HG03280 (cell line): ENCODE data around the gene PRIM1.
"Not testable (repeated sequence)": the region's sequence is repeated elsewhere in the genome, so short reads cannot be mapped to it uniquely, and the experiment has no call there.

Source experiments
- ATAC-seq: cut with Tn5 transposase; IDR thresholded peaks from one replicate; pipeline ENCODE4 v1.9.1; 2021; ENCODE audit warnings: mild to moderate bottlenecking, moderate library complexity; ENCODE audit not compliant: unreplicated experiment

The PRIM1 gene

DNA sequence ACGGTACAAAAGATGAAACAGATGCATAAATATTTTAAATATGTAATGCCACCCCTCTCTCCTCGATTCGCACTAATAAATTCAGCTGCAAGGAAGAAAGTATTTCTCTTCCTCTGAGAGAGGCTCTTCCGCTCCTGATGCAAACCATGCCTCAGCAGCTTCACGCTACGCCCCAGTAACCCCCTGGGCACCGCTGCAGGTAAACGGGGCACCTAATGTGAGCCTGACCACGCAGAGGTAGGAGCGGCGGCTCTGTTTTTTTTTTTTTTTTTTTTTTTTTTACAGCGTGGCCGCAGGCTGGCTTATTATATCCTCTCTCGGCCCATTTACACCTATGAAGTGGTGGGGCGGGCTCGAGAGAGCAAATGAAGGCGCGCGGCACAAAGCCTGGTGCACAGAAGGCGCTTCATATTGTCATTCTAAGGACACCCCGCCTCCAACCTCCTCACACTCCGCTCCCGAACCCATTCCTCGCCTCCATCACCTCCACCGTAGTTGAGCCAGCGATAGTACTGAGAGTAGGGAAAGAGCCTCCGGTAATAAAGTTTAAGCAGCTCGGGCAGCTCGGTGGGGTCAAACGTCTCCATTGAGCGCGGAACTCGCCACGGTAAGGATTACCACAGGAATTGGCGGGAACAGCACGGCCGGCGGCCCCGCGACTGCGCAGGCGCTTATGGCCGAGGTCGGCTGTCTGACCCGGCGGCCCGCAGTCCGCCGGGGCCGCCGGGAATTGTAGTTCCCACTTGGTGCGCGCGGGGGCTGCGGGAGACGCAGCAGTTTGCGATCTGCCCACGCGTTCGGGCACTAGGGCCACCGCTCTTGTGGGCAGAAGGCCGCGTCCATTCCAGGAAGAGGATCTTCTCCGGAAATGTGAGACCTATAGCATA lies at the start of gene PRIM1:
Gene PRIM1, minus strand, starts transcription at position 612 of the 887 bp plus-strand sequence. Its CDS starts 25 bp downstream, at position 587.
- peak; percentile 89 for ATAC-seq

GRCh38 chr12:56800221-56800620 lies 48.1 kb upstream of the PRIM1 start:
- ATAC-seq = no peak

DNA sequence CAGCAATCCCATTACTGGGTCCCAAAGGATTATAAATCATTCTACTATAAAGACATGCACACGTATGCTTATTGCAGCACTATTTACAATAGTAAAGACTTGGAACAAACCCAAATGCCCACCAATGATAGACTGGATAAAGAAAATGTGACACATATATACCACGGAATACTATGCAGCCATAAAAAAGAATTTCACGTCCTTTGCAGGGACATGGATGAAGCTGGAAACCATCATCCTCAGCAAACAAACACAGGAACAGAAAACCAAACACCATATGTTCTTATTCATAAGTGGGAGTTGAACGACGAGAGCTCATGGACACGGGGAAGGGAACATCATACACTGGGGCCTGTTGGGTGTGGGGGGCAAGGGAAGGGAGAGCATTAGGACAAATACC lies 47.2 kb upstream of the PRIM1 start:
- not testable (repeated sequence) for ATAC-seq

GRCh38 chr12:56795791-56796190 lies 43.7 kb upstream of the PRIM1 start:
- ATAC-seq = not testable (repeated sequence)

- ATAC-seq = not testable (repeated sequence)
Measured at GRCh38 chr12:56795046-56795562, 43.0 kb upstream of the PRIM1 start.

DNA sequence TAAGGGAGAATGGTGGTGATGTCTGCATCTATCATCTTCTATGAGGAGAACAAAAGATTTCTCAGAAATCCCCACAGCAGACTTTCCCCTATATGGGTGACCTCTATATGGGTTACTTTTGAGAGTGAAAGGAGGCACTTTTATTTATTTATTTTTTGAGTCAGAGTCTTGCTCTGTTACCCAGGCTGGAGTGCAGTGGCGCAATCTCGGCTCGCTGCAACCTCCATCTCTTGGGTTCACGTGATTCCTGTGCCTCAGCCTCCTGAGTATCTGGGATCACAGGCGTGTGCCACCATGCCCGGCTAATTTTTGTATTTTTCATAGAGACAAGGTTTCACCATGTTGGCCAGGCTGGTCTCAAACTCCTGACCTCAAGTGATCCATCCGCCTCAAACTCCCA lies 41.0 kb upstream of the PRIM1 start:
- ATAC-seq = not testable (repeated sequence)

GRCh38 chr12:56792678-56793077 lies 40.6 kb upstream of the PRIM1 start:
- ATAC-seq = no peak

DNA sequence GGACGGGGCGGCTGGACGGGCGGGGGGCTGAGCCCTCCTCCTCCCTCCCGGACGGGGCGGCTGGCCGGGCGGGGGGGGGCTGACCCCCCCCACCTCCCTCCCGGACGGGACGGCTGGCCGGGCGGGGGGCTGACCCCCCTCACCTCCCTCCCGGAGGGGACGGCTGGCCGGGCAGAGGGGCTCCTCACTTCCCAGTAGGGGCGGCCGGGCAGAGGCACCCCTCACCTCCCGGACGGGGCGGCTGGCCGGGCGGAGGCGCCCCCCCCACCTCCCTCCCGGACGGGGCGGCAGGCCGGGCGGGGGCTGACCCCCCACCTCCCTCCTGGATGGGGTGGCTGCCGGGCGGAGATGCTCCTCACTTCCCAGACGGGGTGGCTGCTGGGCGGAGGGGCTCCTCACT lies 37.3 kb upstream of the PRIM1 start:
- not testable (repeated sequence) for ATAC-seq

GRCh38 chr12:56787498-56787897 lies 35.4 kb upstream of the PRIM1 start:
- ATAC-seq = no peak

- no peak for ATAC-seq
Measured at GRCh38 chr12:56785874-56786273, 33.8 kb upstream of the PRIM1 start.

GRCh38 chr12:56785141-56785865 lies 33.2 kb upstream of the PRIM1 start:
- no peak for ATAC-seq

DNA sequence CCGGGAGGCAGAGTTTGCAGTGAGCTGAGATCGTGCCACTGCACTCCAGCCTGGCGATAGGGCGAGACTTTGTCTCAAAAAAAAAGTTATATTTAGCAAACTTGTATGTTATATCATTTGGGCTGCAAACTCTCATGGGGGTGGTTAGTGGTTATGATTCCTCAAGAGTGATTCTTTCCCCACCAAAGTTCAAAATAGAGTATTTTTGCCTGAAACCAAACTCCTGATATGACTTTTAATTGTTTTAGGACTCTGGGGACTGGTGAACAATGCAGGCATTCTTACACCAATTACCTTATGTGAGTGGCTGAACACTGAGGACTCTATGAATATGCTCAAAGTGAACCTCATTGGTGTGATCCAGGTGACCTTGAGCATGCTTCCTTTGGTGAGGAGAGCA lies 29.6 kb upstream of the PRIM1 start:
- no peak for ATAC-seq

DNA sequence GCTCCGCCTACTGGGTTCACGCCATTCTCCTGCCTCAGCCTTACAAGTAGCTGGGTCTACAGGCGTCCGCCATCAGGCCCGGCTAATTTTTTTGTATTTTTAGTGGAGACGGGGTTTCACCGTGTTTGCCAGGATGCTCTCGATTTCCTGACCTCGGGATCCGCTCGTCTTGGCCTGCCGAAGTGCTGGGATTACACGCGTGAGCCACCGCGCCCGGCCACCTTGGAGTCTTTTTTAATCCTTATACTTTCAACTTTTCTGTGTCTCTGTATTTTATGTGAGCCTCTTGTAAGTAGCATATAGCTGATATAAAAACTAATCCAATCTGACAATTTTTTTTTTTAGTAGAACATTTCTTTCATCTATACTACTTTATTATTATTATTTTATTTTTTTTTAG lies 26.6 kb upstream of the PRIM1 start:
- no peak for ATAC-seq

DNA sequence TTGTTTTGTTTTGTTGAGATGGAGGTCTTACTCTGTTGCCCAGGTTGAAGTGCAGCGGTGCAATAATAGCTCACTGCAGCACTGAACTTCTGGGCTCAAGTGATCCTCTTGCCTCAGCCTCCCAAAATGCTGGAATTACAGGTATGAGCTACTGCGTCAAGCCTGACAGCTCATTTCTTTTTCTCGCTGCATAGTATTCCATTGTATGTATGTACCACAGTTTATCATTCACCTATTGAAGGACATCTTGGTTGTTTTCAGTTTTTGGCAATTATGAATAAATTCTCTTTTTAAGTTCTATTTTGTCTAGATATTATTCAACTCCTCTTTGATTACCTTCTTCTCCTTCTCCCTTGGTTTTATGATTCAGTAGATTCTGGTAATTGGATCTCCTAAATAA lies 24.5 kb upstream of the PRIM1 start:
- ATAC-seq = no peak

- ATAC-seq = no peak
Measured at GRCh38 chr12:56775638-56776037, 23.5 kb upstream of the PRIM1 start.

DNA sequence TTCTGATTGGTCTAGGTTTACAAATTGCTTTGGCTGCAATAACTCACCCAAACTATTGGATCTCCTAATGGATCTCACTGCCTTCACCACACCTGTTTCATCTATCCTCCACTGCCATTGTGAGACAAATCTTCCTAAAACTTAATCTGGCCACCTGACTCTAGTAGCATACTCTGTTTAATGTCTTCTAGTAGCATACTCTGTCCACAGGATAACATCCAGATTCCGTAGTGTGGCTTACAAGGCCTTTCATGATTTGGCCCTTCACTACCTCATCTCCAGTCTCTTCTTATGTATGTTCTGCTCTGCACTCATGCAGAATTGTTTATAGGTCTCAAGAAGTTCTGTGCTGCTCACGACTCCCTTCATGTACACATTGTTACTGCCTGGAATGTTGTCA lies 21.0 kb upstream of the PRIM1 start:
- ATAC-seq = no peak

DNA sequence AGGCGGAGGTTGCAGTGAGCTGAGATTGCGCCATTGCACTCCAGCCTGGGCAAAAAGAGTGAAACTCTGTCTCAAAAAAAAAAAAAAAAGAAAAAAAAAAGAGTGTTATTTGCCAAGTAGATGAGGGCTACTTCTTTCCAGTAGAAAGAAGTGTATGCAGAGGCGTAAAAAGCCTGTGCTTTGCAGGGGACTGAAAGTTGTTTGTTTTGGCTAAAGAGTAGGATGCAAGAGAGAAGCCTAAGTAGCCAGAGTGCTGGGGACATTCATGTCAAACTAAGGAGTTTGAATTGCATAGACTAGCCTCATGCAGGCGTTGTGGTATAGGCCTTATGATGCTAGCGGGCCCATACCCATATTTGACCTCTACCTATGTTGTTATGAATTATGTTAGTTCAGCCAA lies 20.5 kb upstream of the PRIM1 start:
- no peak for ATAC-seq

GRCh38 chr12:56769868-56770267 lies 17.7 kb upstream of the PRIM1 start:
- no peak for ATAC-seq

DNA sequence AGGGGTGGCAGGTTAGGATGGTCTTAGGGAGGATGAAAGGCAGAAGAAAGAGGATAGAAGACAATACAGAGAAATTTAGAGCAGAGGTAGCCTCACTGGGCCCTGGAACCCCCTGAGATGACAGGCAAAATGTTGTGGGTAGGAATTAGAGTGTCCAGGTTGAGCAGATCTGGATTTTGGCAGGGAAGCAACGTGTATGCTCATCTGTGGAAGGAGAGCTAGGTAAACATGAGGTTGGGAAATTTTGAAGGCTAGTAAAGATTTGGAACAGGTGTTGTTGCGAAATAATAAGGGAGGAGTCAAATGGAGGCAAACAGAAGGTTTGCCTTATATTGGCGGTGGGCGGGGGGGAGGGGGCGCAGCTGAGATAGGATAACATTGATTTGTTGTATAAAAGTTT lies 16.3 kb upstream of the PRIM1 start:
- ATAC-seq = no peak

DNA sequence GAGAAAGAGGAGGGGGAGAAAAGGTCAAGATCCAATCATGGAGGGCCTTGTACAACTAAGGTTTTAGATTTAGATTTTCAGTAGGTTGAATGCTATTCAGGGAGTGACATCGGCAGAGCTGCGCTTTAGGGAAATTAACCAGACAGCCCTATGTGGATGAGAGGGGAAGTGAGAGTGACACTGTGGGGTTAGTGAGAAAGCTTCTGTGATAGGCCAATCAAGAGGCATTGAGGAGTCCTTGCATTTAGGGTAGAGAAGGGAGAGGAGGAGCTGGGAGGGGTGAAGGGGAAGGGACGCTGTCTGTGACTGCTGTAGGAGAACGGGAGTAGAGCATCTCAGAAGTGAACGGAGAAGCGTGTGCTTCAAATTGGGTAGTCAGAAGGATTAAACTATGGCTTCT lies 14.4 kb upstream of the PRIM1 start:
- ATAC-seq = peak; percentile 93

DNA sequence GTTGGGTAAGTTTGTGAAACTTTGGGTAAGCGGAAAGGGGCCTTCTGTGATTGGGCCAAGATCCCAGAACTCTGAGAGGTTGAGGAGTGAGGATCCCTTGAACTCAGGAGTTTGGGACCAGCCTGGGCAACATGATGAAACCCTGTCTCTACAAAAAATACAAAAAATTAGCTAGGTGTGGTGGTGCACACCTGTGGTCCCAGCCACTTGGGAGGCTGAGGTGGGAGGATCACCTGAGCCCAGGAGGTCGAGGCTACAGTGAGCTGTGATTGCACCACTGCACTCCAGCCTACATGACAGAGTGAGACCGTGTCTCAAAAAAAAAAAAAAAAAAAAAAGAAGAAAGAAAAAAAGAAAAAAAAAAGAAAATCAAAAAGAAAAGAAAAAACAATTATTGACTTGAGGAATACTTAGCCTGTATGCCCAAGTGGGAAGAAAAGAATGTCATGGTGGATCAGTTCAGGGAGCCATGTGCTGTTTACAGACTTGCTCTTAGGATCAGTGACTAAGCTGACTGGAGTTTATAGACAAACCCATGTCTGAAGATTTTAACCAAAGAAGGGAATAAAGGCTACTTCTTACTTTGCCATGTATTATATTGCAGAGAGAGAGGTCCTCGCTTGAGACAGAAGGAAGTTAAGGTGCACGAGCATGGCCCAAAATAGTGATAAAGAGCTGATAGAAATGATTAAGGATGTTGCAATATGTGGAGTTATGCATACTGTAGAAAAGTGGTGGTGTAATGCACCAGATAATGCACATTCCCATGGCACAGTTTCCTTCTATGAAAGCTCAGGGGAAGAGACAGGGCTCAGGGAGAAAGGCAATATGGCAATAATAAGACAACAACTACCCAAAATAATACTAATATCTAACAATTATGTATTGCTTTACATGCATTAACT lies 11.9 kb upstream of the PRIM1 start:
- ATAC-seq = no peak
